ENCODE data around the gene RERE. TPM values are rescaled to one million over a fixed set of nuclear protein-coding genes. Genes with fewer than 3 reads are reported as not detected.

Gene RERE
- total RNA-seq, 1 experiment from 2014 or later, result 55.2 TPM

- no peak overlapping the region for H2AFZ ChIP-seq (ENCODE audit: low read length)
- H3K9me2 ChIP-seq (replicated peaks; ENCODE audit: insufficient read depth, low read length), result no peaks in the 10 kb centered on the region
- no peaks in the 10 kb centered on the region for H3K27me3 ChIP-seq (ENCODE audit: low read length)
- H3K36me3 ChIP-seq (ENCODE audit: insufficient read depth, low read length), result no peaks in the 10 kb centered on the region
- H3K4me1 ChIP-seq (ENCODE audit: low read length), result peaks cover 9% of the 10 kb centered on the region
- no peak overlapping the region for H3K9ac ChIP-seq (ENCODE audit: low read length)
- peaks cover 12% of the 10 kb centered on the region for H3K79me2 ChIP-seq (ENCODE audit: low read length)
- H3K4me2 ChIP-seq (ENCODE audit: low read depth, low read length, poor library complexity, severe bottlenecking), result no peak overlapping the region
- H3K4me3 ChIP-seq (ENCODE audit: low read length), result no peak overlapping the region
- DNase-seq, result no peak
- no peaks in the 10 kb centered on the region for H4K20me1 ChIP-seq (ENCODE audit: insufficient read depth, low read depth, low read length)
- H3K27ac ChIP-seq (ENCODE audit: low read length), result no peak overlapping the region
- H3K9me3 ChIP-seq (ENCODE audit: low read length), result no peaks in the 10 kb centered on the region
These were observed 330.2 kb downstream of the RERE start for GRCh38 chr1:8487249-8487648.

DNA sequence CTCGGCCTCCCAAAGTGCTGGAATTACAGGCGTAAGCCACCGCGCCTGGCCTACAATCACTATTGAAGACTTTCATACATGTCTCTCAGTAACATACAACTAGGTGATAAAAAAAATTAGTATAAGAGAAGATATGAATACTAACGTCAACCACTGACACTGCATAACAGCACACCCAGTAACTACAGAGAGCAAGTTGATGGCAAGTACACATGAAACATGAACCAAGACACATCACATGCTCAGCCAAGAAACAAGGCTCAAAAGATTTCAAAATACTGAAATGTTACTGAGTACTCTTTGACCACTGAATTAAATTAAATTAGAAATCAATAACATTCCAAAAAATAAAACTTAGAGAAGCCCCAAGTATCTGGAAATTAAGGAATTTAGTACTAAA is 331.4 kb downstream of the RERE start:
- H3K4me2 ChIP-seq (ENCODE audit: low read depth, low read length, poor library complexity, severe bottlenecking), result no peak overlapping the region
- peaks cover 5% of the 10 kb centered on the region for H3K4me1 ChIP-seq (ENCODE audit: low read length)
- H3K9me2 ChIP-seq (replicated peaks; ENCODE audit: insufficient read depth, low read length), result no peaks in the 10 kb centered on the region
- no peaks in the 10 kb centered on the region for H3K36me3 ChIP-seq (ENCODE audit: insufficient read depth, low read length)
- H3K27ac ChIP-seq (ENCODE audit: low read length), result no peak overlapping the region
- no peak overlapping the region for H2AFZ ChIP-seq (ENCODE audit: low read length)
- H3K4me3 ChIP-seq (ENCODE audit: low read length), result no peak overlapping the region
- no peaks in the 10 kb centered on the region for H4K20me1 ChIP-seq (ENCODE audit: insufficient read depth, low read depth, low read length)
- H3K9me3 ChIP-seq (ENCODE audit: low read length), result no peaks in the 10 kb centered on the region
- no peak overlapping the region for H3K9ac ChIP-seq (ENCODE audit: low read length)
- DNase-seq, result no peak
- H3K27me3 ChIP-seq (ENCODE audit: low read length), result no peaks in the 10 kb centered on the region
- H3K79me2 ChIP-seq (ENCODE audit: low read length), result peaks cover 11% of the 10 kb centered on the region

- H3K4me1 ChIP-seq (ENCODE audit: low read length), result peaks cover 4% of the 10 kb centered on the region
These were observed 333.9 kb downstream of the RERE start for GRCh38 chr1:8483586-8483985.

DNA sequence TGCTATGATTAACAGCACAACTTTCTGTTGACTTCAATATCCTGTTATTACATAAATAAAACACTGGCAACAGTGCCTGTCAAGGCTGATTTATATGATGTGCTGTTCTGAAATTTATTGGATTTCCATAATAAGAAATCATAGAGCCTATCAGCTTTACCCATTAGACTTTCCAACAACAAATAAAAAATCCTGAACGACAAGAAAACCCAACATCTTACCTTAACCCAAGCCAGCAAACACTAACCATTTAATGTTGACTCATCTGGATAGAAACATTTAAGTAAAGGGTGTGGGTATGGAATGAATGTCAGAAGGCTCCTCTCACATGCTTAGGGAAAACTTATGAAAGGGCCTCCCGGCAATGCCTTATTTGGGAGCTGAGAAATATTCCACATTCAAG is 334.5 kb downstream of the RERE start:
- Histone ChIP-seq H3K36me3 (ENCODE audit: insufficient read depth, low read length) (no peaks in the 10 kb centered on the region), H3K9ac (ENCODE audit: low read length) (no peak overlapping the region), H3K27me3 (ENCODE audit: low read length) (no peaks in the 10 kb centered on the region), H2AFZ (ENCODE audit: low read length) (no peak overlapping the region), H4K20me1 (ENCODE audit: insufficient read depth, low read depth, low read length) (no peaks in the 10 kb centered on the region), H3K4me1 (ENCODE audit: low read length) (peaks cover 7% of the 10 kb centered on the region), H3K4me2 (ENCODE audit: low read depth, low read length, poor library complexity, severe bottlenecking) (no peak overlapping the region), H3K9me2 (replicated peaks; ENCODE audit: insufficient read depth, low read length) (no peaks in the 10 kb centered on the region), H3K27ac (ENCODE audit: low read length) (no peak overlapping the region), H3K79me2 (ENCODE audit: low read length) (peaks cover 6% of the 10 kb centered on the region), H3K4me3 (ENCODE audit: low read length) (no peak overlapping the region), H3K9me3 (ENCODE audit: low read length) (no peaks in the 10 kb centered on the region)
- DNase-seq, result no peak

More at GRCh38 chr1:8483586-8483985, 333.9 kb downstream of the RERE start:
- Histone ChIP-seq H3K9me2 (replicated peaks; ENCODE audit: insufficient read depth, low read length) (no peaks in the 10 kb centered on the region), H3K4me2 (ENCODE audit: low read depth, low read length, poor library complexity, severe bottlenecking) (no peak overlapping the region), H3K27me3 (ENCODE audit: low read length) (no peaks in the 10 kb centered on the region), H3K36me3 (ENCODE audit: insufficient read depth, low read length) (no peaks in the 10 kb centered on the region), H2AFZ (ENCODE audit: low read length) (no peak overlapping the region), H3K9me3 (ENCODE audit: low read length) (no peaks in the 10 kb centered on the region), H3K4me3 (ENCODE audit: low read length) (no peak overlapping the region), H3K9ac (ENCODE audit: low read length) (no peak overlapping the region), H3K27ac (ENCODE audit: low read length) (no peak overlapping the region), H4K20me1 (ENCODE audit: insufficient read depth, low read depth, low read length) (no peaks in the 10 kb centered on the region), H3K79me2 (ENCODE audit: low read length) (peaks cover 9% of the 10 kb centered on the region)
- no peak for DNase-seq

GRCh38 chr1:8481650-8482380 is 335.6 kb downstream of the RERE start:
- Histone ChIP-seq H3K79me2 (ENCODE audit: low read length) (no peaks in the 10 kb centered on the region), H3K4me2 (ENCODE audit: low read depth, low read length, poor library complexity, severe bottlenecking) (no peak overlapping the region), H3K27me3 (ENCODE audit: low read length) (no peaks in the 10 kb centered on the region), H3K27ac (ENCODE audit: low read length) (no peak overlapping the region), H2AFZ (ENCODE audit: low read length) (no peak overlapping the region), H3K9me3 (ENCODE audit: low read length) (no peaks in the 10 kb centered on the region), H3K9me2 (replicated peaks; ENCODE audit: insufficient read depth, low read length) (no peaks in the 10 kb centered on the region), H3K4me3 (ENCODE audit: low read length) (no peak overlapping the region), H4K20me1 (ENCODE audit: insufficient read depth, low read depth, low read length) (no peaks in the 10 kb centered on the region), H3K4me1 (ENCODE audit: low read length) (peaks cover 18% of the 10 kb centered on the region), H3K9ac (ENCODE audit: low read length) (no peak overlapping the region), H3K36me3 (ENCODE audit: insufficient read depth, low read length) (no peaks in the 10 kb centered on the region)
- no peak for DNase-seq

- H3K9me3 ChIP-seq (ENCODE audit: low read length), result no peaks in the 10 kb centered on the region
- H3K36me3 ChIP-seq (ENCODE audit: insufficient read depth, low read length), result no peaks in the 10 kb centered on the region
- DNase-seq, result no peak
- peak overlapping the region; percentile 50; the same call in 1 of the 2 replicates for H3K27ac ChIP-seq (ENCODE audit: low read length)
- H3K9me2 ChIP-seq (replicated peaks; ENCODE audit: insufficient read depth, low read length), result no peaks in the 10 kb centered on the region
- H3K79me2 ChIP-seq (ENCODE audit: low read length), result no peaks in the 10 kb centered on the region
- H3K4me1 ChIP-seq (ENCODE audit: low read length), result peaks cover 35% of the 10 kb centered on the region
- no peaks in the 10 kb centered on the region for H4K20me1 ChIP-seq (ENCODE audit: insufficient read depth, low read depth, low read length)
- no peaks in the 10 kb centered on the region for H3K27me3 ChIP-seq (ENCODE audit: low read length)
- H2AFZ ChIP-seq (ENCODE audit: low read length), result no peak overlapping the region
- H3K4me2 ChIP-seq (ENCODE audit: low read depth, low read length, poor library complexity, severe bottlenecking), result no peak overlapping the region
- no peak overlapping the region for H3K9ac ChIP-seq (ENCODE audit: low read length)
- H3K4me3 ChIP-seq (ENCODE audit: low read length), result no peak overlapping the region
These were observed 338.9 kb downstream of the RERE start for GRCh38 chr1:8478566-8478965.

GRCh38 chr1:8477983-8478362 is 339.5 kb downstream of the RERE start:
- no peaks in the 10 kb centered on the region for H3K79me2 ChIP-seq (ENCODE audit: low read length)
- no peaks in the 10 kb centered on the region for H3K9me3 ChIP-seq (ENCODE audit: low read length)
- no peak overlapping the region for H3K4me3 ChIP-seq (ENCODE audit: low read length)
- no peak overlapping the region for H2AFZ ChIP-seq (ENCODE audit: low read length)
- no peaks in the 10 kb centered on the region for H3K9me2 ChIP-seq (replicated peaks; ENCODE audit: insufficient read depth, low read length)
- no peak for DNase-seq
- H4K20me1 ChIP-seq (ENCODE audit: insufficient read depth, low read depth, low read length), result no peaks in the 10 kb centered on the region
- H3K4me1 ChIP-seq (ENCODE audit: low read length), result peaks cover 41% of the 10 kb centered on the region
- H3K4me2 ChIP-seq (ENCODE audit: low read depth, low read length, poor library complexity, severe bottlenecking), result no peak overlapping the region
- no peaks in the 10 kb centered on the region for H3K36me3 ChIP-seq (ENCODE audit: insufficient read depth, low read length)
- peak overlapping the region; percentile 50 for H3K27ac ChIP-seq (ENCODE audit: low read length)
- no peaks in the 10 kb centered on the region for H3K27me3 ChIP-seq (ENCODE audit: low read length)
- no peak overlapping the region for H3K9ac ChIP-seq (ENCODE audit: low read length)

- H3K4me3 ChIP-seq (ENCODE audit: low read length), result no peak overlapping the region
- H3K9me3 ChIP-seq (ENCODE audit: low read length), result no peaks in the 10 kb centered on the region
- peak overlapping the region; percentile 50 for H3K27ac ChIP-seq (ENCODE audit: low read length)
- H3K27me3 ChIP-seq (ENCODE audit: low read length), result no peaks in the 10 kb centered on the region
- H3K4me2 ChIP-seq (ENCODE audit: low read depth, low read length, poor library complexity, severe bottlenecking), result no peak overlapping the region
- H3K36me3 ChIP-seq (ENCODE audit: insufficient read depth, low read length), result no peaks in the 10 kb centered on the region
- H3K9me2 ChIP-seq (replicated peaks; ENCODE audit: insufficient read depth, low read length), result no peaks in the 10 kb centered on the region
- no peak for DNase-seq
- H3K9ac ChIP-seq (ENCODE audit: low read length), result no peak overlapping the region
- H4K20me1 ChIP-seq (ENCODE audit: insufficient read depth, low read depth, low read length), result no peaks in the 10 kb centered on the region
- no peaks in the 10 kb centered on the region for H3K79me2 ChIP-seq (ENCODE audit: low read length)
- peaks cover 47% of the 10 kb centered on the region for H3K4me1 ChIP-seq (ENCODE audit: low read length)
- H2AFZ ChIP-seq (ENCODE audit: low read length), result no peak overlapping the region
These were observed 340.1 kb downstream of the RERE start for GRCh38 chr1:8477166-8477982.

All from Karpas-422 (cell line).